Mesenchymal stem cell (in vitro differentiated cells and primary cell): ENCODE measurements around the gene INCA1.
A peak's percentile ranks its signal among the peaks of the same experiment; 100 is the strongest.

Experiments
- DNase-seq: peaks from one replicate; pipeline ENCODE4 v3.0.0-alpha.2; 2013
- H2AFZ ChIP-seq: one replicate; pipeline ENCODE4 v1.6.1; 2013; ENCODE audit warnings: low read depth, mild to moderate bottlenecking, control low read depth, inconsistent platforms, low read length, moderate library complexity
- H2AK5ac ChIP-seq: 2 replicates; pipeline ENCODE4 v1.6.1; 2013; ENCODE audit warnings: low read length, moderate library complexity, mild to moderate bottlenecking, inconsistent platforms; ENCODE audit not compliant: severe bottlenecking
- H2BK120ac ChIP-seq: one replicate; pipeline ENCODE4 v1.6.1; 2013; ENCODE audit warnings: low read depth, mild to moderate bottlenecking, inconsistent platforms, low read length, moderate library complexity
- H2BK12ac ChIP-seq, 2 experiments: one replicate each; pipeline ENCODE4 v1.6.1; 2013; ENCODE audit warnings: inconsistent platforms in 2 of 2, low read length in 2 of 2, mild to moderate bottlenecking in 2 of 2, moderate library complexity in 2 of 2, control low read depth in 1 of 2
- H2BK15ac ChIP-seq: one replicate; pipeline ENCODE4 v1.6.1; 2013; ENCODE audit warnings: mild to moderate bottlenecking, low read depth, inconsistent platforms; ENCODE audit not compliant: poor library complexity, severe bottlenecking
- H2BK5ac ChIP-seq: 2 replicates; pipeline ENCODE4 v1.6.1; 2013; ENCODE audit warnings: low read depth, mild to moderate bottlenecking, low read length, control low read depth, inconsistent platforms; ENCODE audit not compliant: poor library complexity, severe bottlenecking
- H3K14ac ChIP-seq, 2 experiments: one replicate each; pipeline ENCODE4 v1.6.1; 2013; ENCODE audit warnings: inconsistent platforms in 2 of 2, low read length in 2 of 2, control low read depth in 1 of 2, mild to moderate bottlenecking in 1 of 2, moderate library complexity in 1 of 2
- H3K18ac ChIP-seq, 2 experiments: one replicate each; pipeline ENCODE4 v1.6.1; 2013; ENCODE audit warnings: inconsistent platforms in 2 of 2, low read length in 2 of 2, control low read depth in 1 of 2, low read depth in 1 of 2, mild to moderate bottlenecking in 1 of 2
- H3K23ac ChIP-seq, 2 experiments: one replicate each; pipeline ENCODE4 v1.6.1; 2013; ENCODE audit warnings: inconsistent platforms in 2 of 2, low read length in 2 of 2, mild to moderate bottlenecking in 2 of 2, moderate library complexity in 2 of 2, control low read depth in 1 of 2
- H3K27ac ChIP-seq: 2 replicates; pipeline ENCODE4 v1.5.1; 2013; ENCODE audit warnings: mild to moderate bottlenecking, moderate library complexity, low read length, control low read depth, inconsistent platforms; ENCODE audit not compliant: poor library complexity, severe bottlenecking
- H3K27me3 ChIP-seq, 2 experiments: 2 replicates each; pipeline versions ENCODE4 v1.6.1 to v1.7.0; 2013; ENCODE audit warnings: low read length in 2 of 2, mild to moderate bottlenecking in 2 of 2, moderate library complexity in 2 of 2, control low read depth in 1 of 2, inconsistent platforms in 1 of 2; ENCODE audit not compliant: control insufficient read depth in 1 of 2, insufficient read depth in 1 of 2
- H3K36me3 ChIP-seq, 2 experiments: 2 replicates each; pipeline versions ENCODE4 v1.6.1 to v1.7.0; 2013; ENCODE audit warnings: low read length in 2 of 2, control low read depth in 1 of 2, inconsistent platforms in 1 of 2, low read depth in 1 of 2, mild to moderate bottlenecking in 1 of 2; ENCODE audit not compliant: insufficient read depth in 2 of 2, control insufficient read depth in 1 of 2
- H3K4ac ChIP-seq, 2 experiments: one replicate each; pipeline ENCODE4 v1.6.1; 2013; ENCODE audit warnings: inconsistent platforms in 2 of 2, low read length in 2 of 2, mild to moderate bottlenecking in 2 of 2, moderate library complexity in 2 of 2, control low read depth in 1 of 2, low read depth in 1 of 2
- H3K4me1 ChIP-seq: 2 replicates; pipeline ENCODE4 v1.6.1; 2013; ENCODE audit warnings: low read depth, low read length, control low read depth; ENCODE audit not compliant: control insufficient read depth, insufficient read depth
- H3K4me2 ChIP-seq: 2 replicates; pipeline ENCODE4 v1.6.1; 2013; ENCODE audit warnings: low read length, mild to moderate bottlenecking, inconsistent platforms; ENCODE audit not compliant: poor library complexity, severe bottlenecking
- H3K4me3 ChIP-seq, 2 experiments: 2 replicates each; pipeline versions ENCODE4 v1.5.1 to v1.7.0; 2013; ENCODE audit warnings: low read length in 2 of 2, mild to moderate bottlenecking in 2 of 2, control low read depth in 1 of 2, low read depth in 1 of 2; ENCODE audit not compliant: insufficient read depth in 1 of 2
- H3K79me1 ChIP-seq: replicated peaks from 2 replicates; pipeline ENCODE4 v1.6.1; 2013; ENCODE audit warnings: mild to moderate bottlenecking, control low read depth, low read length, inconsistent platforms; ENCODE audit not compliant: poor library complexity, severe bottlenecking
- H3K9ac ChIP-seq: 2 replicates; pipeline ENCODE4 v1.7.0; 2013; ENCODE audit warnings: mild to moderate bottlenecking, low read length, moderate library complexity
- H3K9me3 ChIP-seq: 2 replicates; pipeline ENCODE4 v1.7.0; 2013; ENCODE audit warnings: mild to moderate bottlenecking, low read length; ENCODE audit not compliant: control insufficient read depth
- H4K8ac ChIP-seq: one replicate; pipeline ENCODE4 v1.6.1; 2013; ENCODE audit warnings: inconsistent platforms, mild to moderate bottlenecking, low read length, moderate library complexity
- H4K91ac ChIP-seq: one replicate; pipeline ENCODE4 v1.6.1; 2013; ENCODE audit warnings: mild to moderate bottlenecking, low read length, inconsistent platforms
- WGBS: methylation state at CpG from one replicate; pipeline ENCODE4 v1.1.7; 2013; ENCODE audit warnings: mixed read lengths; 5-methylcytosine and 5-hydroxymethylcytosine counted together

The INCA1 gene

DNA sequence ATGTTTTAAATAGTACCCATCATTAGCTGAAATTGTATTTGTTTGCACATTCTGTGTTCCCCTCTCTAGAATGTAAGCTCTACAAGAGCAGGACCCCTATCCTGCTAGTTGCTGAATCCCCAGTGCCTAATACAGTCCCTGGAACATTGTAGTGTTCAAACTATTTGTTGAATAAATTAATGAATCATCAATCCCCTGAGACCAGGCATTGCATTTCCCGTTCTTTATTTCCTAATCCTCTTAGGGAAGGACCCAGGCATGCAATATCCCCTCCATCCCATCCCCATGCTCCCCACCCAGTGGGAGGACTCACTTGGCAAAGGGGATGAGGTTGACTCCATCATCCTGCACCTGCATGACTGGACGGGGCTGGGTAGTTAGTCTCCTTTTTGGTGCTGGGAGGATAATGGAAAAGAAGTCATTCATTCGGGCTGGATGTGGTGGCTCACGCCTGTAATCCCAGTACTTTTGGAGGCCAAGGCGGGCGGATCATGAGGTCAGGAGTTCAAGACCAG lies 3.2 kb downstream of the INCA1 start:
- Histone ChIP-seq H4K91ac (no peak overlapping the region), H2AK5ac (no peak overlapping the region), H3K23ac (no peak overlapping the region), H3K79me1 (peaks cover 2% of the 10 kb centered on the region), H2BK5ac (no peak overlapping the region), H3K14ac (no peak overlapping the region), H3K18ac (no peak overlapping the region), H3K4me3 (no peak overlapping the region), H2BK15ac (no peak overlapping the region), H3K36me3 (peaks cover 0 to 7% of the 10 kb centered on the region in 2 experiments), H2BK120ac (no peak overlapping the region), H3K4me1 (peaks cover 14% of the 10 kb centered on the region), H3K4ac (no peak overlapping the region), H2AFZ (no peak overlapping the region), H3K4me2 (no peak overlapping the region), H4K8ac (no peak overlapping the region), H3K27me3 (no peaks in the 10 kb centered on the region), H3K9me3 (no peaks in the 10 kb centered on the region), H3K27ac (no peak overlapping the region), H2BK12ac (no peak overlapping the region), H3K9ac (no peak overlapping the region)
- no peak for DNase-seq
- WGBS = 77% methylated on average over 6 of the region's 6 CpGs

DNA sequence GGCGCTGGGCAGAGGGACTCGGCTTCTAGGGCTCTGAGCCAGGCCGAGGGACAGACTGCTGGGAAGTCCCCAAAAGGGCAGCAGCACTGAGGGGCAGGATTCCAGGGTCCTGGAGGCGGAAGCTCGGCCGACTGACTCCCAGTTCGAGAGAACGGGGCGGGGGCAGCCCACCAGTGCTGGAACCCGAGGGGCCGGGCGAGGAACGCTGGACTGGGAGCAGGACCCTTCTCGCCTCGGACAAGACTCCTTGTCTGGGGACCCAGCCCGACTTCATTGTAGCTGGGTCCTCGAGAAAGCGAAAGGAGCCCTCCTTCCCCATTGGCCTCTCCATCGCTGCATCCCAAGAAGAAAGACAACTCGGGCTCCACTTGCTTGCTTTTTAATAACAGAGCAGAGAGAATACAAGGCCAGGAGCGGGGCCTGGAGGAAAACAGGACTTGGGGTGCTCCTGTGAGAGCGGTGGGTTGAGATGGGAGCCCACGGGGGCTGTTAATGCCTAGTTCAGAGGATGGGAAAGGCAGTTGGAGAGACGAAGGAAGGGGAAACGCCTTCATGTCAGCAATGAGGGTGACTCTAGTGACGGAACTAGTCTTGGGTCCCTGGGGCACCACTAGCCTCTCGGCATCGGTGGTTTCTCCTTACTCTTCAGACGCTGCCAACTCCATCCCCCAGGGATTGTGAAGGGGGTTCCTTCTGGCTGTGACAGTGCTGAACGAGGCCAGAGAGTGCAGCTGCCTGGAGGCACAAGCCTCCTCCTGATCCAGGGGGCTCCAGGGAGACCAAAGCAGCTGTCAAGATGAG lies 9.4 kb downstream of the INCA1 start:
- Histone ChIP-seq H4K8ac (peak overlapping the region; percentile 89), H3K4me3 (peak overlapping the region; percentile 72 to 82), H3K9ac (peak overlapping the region; percentile 91), H3K36me3 (peaks cover under 1 to 15% of the 10 kb centered on the region in 2 experiments), H2BK5ac (no peak overlapping the region), H3K9me3 (no peaks in the 10 kb centered on the region), H3K27ac (peak overlapping the region; percentile 8), H3K23ac (peak overlapping the region in 1 of 2 experiments; percentile 10), H4K91ac (peak overlapping the region; percentile 15), H3K27me3 (no peaks in the 10 kb centered on the region), H3K4ac (peak overlapping the region; percentile 75 to 91), H3K4me2 (peak overlapping the region; percentile 86), H3K14ac (peak overlapping the region in 1 of 2 experiments; percentile 81), H2BK12ac (no peak overlapping the region), H3K4me1 (peaks cover 20% of the 10 kb centered on the region), H2BK120ac (no peak overlapping the region), H2BK15ac (no peak overlapping the region), H3K18ac (peak overlapping the region; percentile 78 to 90), H2AK5ac (no peak overlapping the region), H2AFZ (peak overlapping the region; percentile 80), H3K79me1 (peaks cover 6% of the 10 kb centered on the region)
- WGBS = 15% methylated on average over 25 of the region's 30 CpGs
- no peak for DNase-seq

DNA sequence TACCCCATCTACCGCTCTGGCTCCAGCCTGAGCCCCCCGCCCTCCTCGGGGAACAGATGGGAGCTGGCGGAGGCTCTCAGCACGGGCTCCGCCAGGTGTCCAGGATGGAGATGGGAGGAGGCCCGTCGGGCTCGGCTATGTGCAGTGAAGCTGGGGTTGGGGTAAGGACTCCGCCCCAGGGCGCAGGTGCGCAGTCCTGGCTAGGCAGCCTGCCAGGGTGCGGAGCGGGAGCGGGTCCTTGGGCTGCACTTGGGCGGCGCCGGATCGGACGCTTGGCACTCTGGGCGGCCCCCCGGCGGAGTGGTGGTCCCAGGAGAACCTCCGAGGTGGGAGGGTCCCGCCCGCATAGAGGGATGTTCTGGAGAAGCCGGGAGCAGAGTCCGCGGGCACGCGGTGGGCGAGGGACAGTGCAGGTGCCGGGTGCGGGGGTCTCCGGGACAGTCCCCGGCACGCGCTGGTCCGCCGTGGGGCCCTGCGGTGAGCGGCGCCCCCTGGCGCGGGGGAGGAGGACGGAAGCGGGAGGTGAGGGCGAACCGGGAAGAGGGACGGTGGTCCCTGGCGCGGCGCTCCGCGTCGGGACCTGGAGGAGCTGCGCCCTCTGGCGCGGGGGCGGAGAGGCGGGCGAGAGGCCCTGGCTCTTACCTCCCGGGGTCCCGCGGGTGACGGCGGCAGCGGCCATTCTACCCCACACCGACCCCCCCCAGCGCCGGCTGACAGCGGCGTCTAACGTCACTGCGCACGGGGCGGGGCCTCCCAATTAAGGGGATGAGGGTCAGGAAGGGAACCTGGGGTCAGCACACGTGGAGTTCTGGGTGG lies 10.2 kb downstream of the INCA1 start, which contains the start of gene CAMTA2:
CAMTA2 (minus strand) TSS at position 725 of the 816 bp plus-strand sequence. CDS start 1,453 bp downstream, outside the sequence.
- no peaks in the 10 kb centered on the region for H3K27me3 ChIP-seq
- peak; percentile 72 for DNase-seq

More for the DNA sequence above, 10.2 kb downstream of the INCA1 start, which contains the start of gene CAMTA2:
- Histone ChIP-seq H2BK12ac (peak within 1 kb of the TSS in 1 of 2 experiments; percentile 23), H4K91ac (peak within 1 kb of the TSS; percentile 64), H2AK5ac (no peak within 1 kb of the TSS), H3K18ac (peak within 1 kb of the TSS; percentile 86 to 90), H2BK120ac (peak within 1 kb of the TSS; percentile 21), H3K23ac (peak within 1 kb of the TSS in 1 of 2 experiments; percentile 11), H2BK5ac (no peak within 1 kb of the TSS), H3K9me3 (no peaks in the 10 kb centered on the region), H3K79me1 (peaks cover 6% of the 10 kb centered on the region), H3K4me1 (peaks cover 20% of the 10 kb centered on the region), H3K36me3 (peaks cover 8 to 23% of the 10 kb centered on the region in 2 experiments), H2AFZ (peak within 1 kb of the TSS; percentile 80), H3K4me2 (peak within 1 kb of the TSS; percentile 86), H3K4ac (peak within 1 kb of the TSS; percentile 75 to 91), H3K4me3 (peak within 1 kb of the TSS; percentile 72 to 82), H3K14ac (peak within 1 kb of the TSS in 1 of 2 experiments; percentile 81), H2BK15ac (peak within 1 kb of the TSS; percentile 60), H3K27ac (peak within 1 kb of the TSS; percentile 8), H4K8ac (peak within 1 kb of the TSS; percentile 89), H3K9ac (peak within 1 kb of the TSS; percentile 91)
- 3% methylated on average over 37 of the region's 78 CpGs for WGBS
